Karpas-422 (cell line): ENCODE data around the gene CENPT. TPM values are rescaled to one million over a fixed set of nuclear protein-coding genes. Genes with fewer than 3 reads are reported as not detected.

Experiments used
- DNase-seq: peaks from one replicate; pipeline ENCODE4 v3.0.0-alpha.2; 2015
- H2AFZ ChIP-seq: fragments of 200-600 bp; sonication (generic); 2 replicates; pipeline ENCODE4 v1.6.1; 2014; ENCODE audit warnings: antibody characterized with exemption, low read length, mixed read lengths
- H3K27ac ChIP-seq: fragments of 200-600 bp; sonication (generic); 2 replicates; pipeline ENCODE4 v1.5.1; 2014; ENCODE audit warnings: mild to moderate bottlenecking, low read length, moderate library complexity
- H3K27me3 ChIP-seq: fragments of 200-600 bp; sonication (generic); 2 replicates; pipeline ENCODE4 v1.6.1; 2014; ENCODE audit warnings: low read length, mixed read lengths
- H3K36me3 ChIP-seq: fragments of 200-600 bp; sonication (generic); 2 replicates; pipeline ENCODE4 v1.6.1; 2014; ENCODE audit warnings: low read length, mixed read lengths; ENCODE audit not compliant: insufficient read depth
- H3K4me1 ChIP-seq: fragments of 200-600 bp; sonication (generic); 2 replicates; pipeline ENCODE4 v1.6.1; 2014; ENCODE audit warnings: mild to moderate bottlenecking, low read length, mixed read lengths
- H3K4me2 ChIP-seq: fragments of 200-600 bp; sonication (generic); 2 replicates; pipeline ENCODE4 v1.6.1; 2014; ENCODE audit warnings: low read length, low read depth, mild to moderate bottlenecking; ENCODE audit not compliant: poor library complexity, severe bottlenecking
- H3K4me3 ChIP-seq: fragments of 200-600 bp; sonication (generic); 2 replicates; pipeline ENCODE4 v1.5.1; 2014; ENCODE audit warnings: mild to moderate bottlenecking, antibody characterized with exemption, low read length, mixed read lengths
- H3K79me2 ChIP-seq: fragments of 200-600 bp; sonication (generic); 2 replicates; pipeline ENCODE4 v1.6.1; 2014; ENCODE audit warnings: mild to moderate bottlenecking, low read length, mixed read lengths
- H3K9ac ChIP-seq: fragments of 200-600 bp; sonication (generic); 2 replicates; pipeline ENCODE4 v1.6.0; 2014; ENCODE audit warnings: low read length
- H3K9me2 ChIP-seq: fragments of 200-600 bp; sonication (generic), shearing (Covaris generic); replicated peaks from 2 replicates; pipeline ENCODE4 v1.6.0; 2014; ENCODE audit warnings: mild to moderate bottlenecking, low read length, moderate library complexity; ENCODE audit not compliant: insufficient read depth
- H3K9me3 ChIP-seq: fragments of 300-700, 200-600 bp; sonication (generic); 2 replicates; pipeline ENCODE4 v1.6.1; 2014; ENCODE audit warnings: low read length, mixed read lengths
- H4K20me1 ChIP-seq: fragments of 200-600 bp; sonication (generic); 2 replicates; pipeline ENCODE4 v1.6.1; 2014; ENCODE audit warnings: mild to moderate bottlenecking, antibody characterized with exemption, low read length, low read depth; ENCODE audit not compliant: insufficient read depth
- total RNA-seq: library from RNA; depleted of rRNA; stranded (reverse); fragments of >200 nt; shearing (Covaris generic); gene quantifications from 2 replicates; pipeline ENCODE4 v1.2.3, GENCODE V29; 2014; ENCODE audit warnings: low replicate concordance

Gene CENPT
- total RNA-seq, 1 experiment from 2014 or later, result 22.0 TPM

DNA sequence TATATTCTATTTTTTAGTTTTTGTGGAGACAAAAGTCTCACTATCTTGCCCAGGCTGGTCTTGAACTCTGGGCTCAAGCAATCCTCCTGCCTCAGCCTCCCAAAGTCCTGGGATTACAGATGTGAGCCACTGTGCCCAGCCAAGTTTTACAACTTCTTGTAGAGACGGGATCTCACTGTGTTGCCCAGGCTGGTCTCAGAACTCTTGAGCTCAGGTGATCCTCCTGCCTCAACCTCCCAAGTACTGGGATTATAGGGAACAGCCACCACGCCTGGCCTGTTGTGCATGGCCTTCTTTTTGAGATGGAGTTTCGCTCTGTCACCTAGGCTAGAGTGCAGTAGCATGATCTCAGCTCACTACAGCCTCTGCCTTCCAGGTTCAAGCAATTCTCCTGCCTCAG is 6.2 kb upstream of the CENPT start:
- no peak overlapping the region for H3K27ac ChIP-seq
- H3K4me1 ChIP-seq, result no peaks in the 10 kb centered on the region
- H3K36me3 ChIP-seq, result peaks cover 5% of the 10 kb centered on the region; the same call in 1 of the 2 replicates
- no peak overlapping the region for H2AFZ ChIP-seq
- H3K27me3 ChIP-seq, result no peaks in the 10 kb centered on the region
- H3K4me3 ChIP-seq, result no peak overlapping the region
- no peak for DNase-seq
- H4K20me1 ChIP-seq, result peaks cover 25% of the 10 kb centered on the region; the same call in 1 of the 2 replicates
- peaks cover 96% of the 10 kb centered on the region for H3K79me2 ChIP-seq
- H3K4me2 ChIP-seq, result no peak overlapping the region
- no peaks in the 10 kb centered on the region for H3K9me3 ChIP-seq
- no peaks in the 10 kb centered on the region for H3K9me2 ChIP-seq
- H3K9ac ChIP-seq, result no peak overlapping the region

DNA sequence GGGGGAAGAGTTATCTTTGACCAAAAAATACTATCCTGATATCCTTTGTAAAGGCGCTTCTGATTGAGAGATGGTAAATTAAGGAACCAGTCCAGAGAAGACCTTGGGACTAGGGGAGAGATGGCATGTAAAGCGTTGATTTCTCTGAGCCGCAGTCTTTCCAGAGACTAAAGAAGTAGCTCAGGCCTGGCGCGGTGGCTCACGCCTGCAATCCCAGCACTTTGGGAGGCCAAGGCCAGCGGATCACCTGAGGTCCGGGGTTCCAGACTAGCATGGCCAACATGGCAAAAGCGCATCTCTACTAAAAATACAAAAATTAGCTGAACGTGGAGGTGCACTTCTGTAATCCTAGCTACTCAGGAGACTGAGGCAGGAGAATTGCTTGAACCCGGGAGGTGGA is 625 bp upstream of the CENPT start:
- peak; percentile 12 for DNase-seq
- Histone ChIP-seq H3K9me3 (no peaks in the 10 kb centered on the region), H3K27me3 (no peaks in the 10 kb centered on the region), H3K27ac (peak overlapping the region; percentile 86; the same call in 1 of the 2 replicates), H3K4me3 (peak overlapping the region; percentile 100), H4K20me1 (peaks cover 19% of the 10 kb centered on the region; the same call in 1 of the 2 replicates), H3K9ac (peak overlapping the region; percentile 98), H3K79me2 (peaks cover 89% of the 10 kb centered on the region), H3K4me1 (peaks cover 38% of the 10 kb centered on the region), H2AFZ (no peak overlapping the region), H3K4me2 (peak overlapping the region; percentile 92), H3K36me3 (peaks cover 8% of the 10 kb centered on the region; the same call in 1 of the 2 replicates), H3K9me2 (no peaks in the 10 kb centered on the region)

DNA sequence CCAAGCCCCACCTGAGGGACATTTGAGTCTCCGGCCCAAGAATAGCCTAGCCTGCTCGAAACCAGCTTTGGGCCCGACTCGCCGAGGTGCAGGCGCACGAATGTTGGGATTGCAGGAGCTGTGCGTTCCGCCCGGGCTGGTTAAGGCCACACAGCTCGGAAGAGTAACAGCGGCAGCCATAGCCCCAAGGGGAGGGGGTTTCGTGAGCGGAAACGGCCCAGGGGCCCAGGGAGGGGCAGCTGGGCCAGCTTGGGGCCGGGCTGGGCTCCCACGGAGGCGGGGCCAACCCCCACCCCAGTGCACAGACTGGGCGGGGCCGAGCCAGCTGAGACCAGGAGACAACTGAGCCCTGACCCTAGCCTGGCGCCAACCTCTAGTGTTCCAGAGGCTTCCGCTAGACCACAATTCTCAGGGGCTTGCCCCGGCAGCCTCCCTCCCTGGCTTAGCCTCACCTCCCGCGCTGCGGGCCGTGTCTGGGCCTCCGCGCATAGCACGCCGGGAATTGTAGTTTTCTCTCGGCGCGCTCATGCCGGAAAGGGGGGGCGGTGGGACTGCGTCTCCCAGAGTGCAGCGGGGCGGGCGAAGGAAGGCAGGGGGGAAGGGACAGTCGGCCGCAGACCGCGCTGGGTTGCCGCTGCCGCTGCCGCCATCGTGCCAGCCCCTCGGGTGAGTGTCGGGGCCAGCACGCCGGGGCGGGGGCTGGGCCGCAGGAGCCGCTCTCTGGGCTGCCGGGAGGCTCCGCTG is 1.0 kb downstream of the CENPT start, which contains the start of gene NUTF2:
Gene NUTF2, plus strand, starts transcription at position 614 of the 744 bp plus-strand sequence. CDS start 18,198 bp downstream, outside the sequence.
- peaks cover 8% of the 10 kb centered on the region; the same call in 1 of the 2 replicates for H3K36me3 ChIP-seq
- H3K27ac ChIP-seq, result peak within 1 kb of the TSS; percentile 86
- H4K20me1 ChIP-seq, result peaks cover 21% of the 10 kb centered on the region; the same call in 1 of the 2 replicates
- H3K79me2 ChIP-seq, result peaks cover 81% of the 10 kb centered on the region
- H3K9ac ChIP-seq, result peak within 1 kb of the TSS; percentile 98
- peaks cover 40% of the 10 kb centered on the region for H3K4me1 ChIP-seq
- H3K27me3 ChIP-seq, result no peaks in the 10 kb centered on the region
- peak; percentile 99 for DNase-seq
- H2AFZ ChIP-seq, result peak within 1 kb of the TSS; percentile 26; the same call in 1 of the 2 replicates
- H3K4me3 ChIP-seq, result peak within 1 kb of the TSS; percentile 100
- H3K9me2 ChIP-seq, result no peaks in the 10 kb centered on the region
- peak within 1 kb of the TSS; percentile 92 for H3K4me2 ChIP-seq
- no peaks in the 10 kb centered on the region for H3K9me3 ChIP-seq

DNA sequence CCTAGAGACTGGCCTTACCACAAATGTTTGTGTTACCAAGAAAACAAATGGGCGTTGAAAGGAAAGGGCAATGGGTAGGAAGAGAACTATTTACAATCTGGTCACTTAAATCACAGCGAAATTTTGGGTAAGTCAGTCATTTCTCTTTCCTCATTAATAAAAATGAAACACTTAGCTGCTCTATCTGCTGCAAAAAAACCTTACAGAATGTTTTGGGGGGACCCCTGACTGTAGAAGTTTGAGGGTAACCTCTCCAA is 1.5 kb downstream of the CENPT start:
- H3K9me2 ChIP-seq, result no peaks in the 10 kb centered on the region
- no peak for DNase-seq
- no peaks in the 10 kb centered on the region for H3K9me3 ChIP-seq
- H3K4me3 ChIP-seq, result peak overlapping the region; percentile 100
- peaks cover 77% of the 10 kb centered on the region for H3K79me2 ChIP-seq
- H3K36me3 ChIP-seq, result peaks cover 8% of the 10 kb centered on the region; the same call in 1 of the 2 replicates
- peaks cover 44% of the 10 kb centered on the region for H3K4me1 ChIP-seq
- peak overlapping the region; percentile 86 for H3K27ac ChIP-seq
- H2AFZ ChIP-seq, result peak overlapping the region; percentile 26; the same call in 1 of the 2 replicates
- peaks cover 21% of the 10 kb centered on the region; the same call in 1 of the 2 replicates for H4K20me1 ChIP-seq
- H3K27me3 ChIP-seq, result no peaks in the 10 kb centered on the region
- H3K9ac ChIP-seq, result peak overlapping the region; percentile 98
- H3K4me2 ChIP-seq, result peak overlapping the region; percentile 92

DNA sequence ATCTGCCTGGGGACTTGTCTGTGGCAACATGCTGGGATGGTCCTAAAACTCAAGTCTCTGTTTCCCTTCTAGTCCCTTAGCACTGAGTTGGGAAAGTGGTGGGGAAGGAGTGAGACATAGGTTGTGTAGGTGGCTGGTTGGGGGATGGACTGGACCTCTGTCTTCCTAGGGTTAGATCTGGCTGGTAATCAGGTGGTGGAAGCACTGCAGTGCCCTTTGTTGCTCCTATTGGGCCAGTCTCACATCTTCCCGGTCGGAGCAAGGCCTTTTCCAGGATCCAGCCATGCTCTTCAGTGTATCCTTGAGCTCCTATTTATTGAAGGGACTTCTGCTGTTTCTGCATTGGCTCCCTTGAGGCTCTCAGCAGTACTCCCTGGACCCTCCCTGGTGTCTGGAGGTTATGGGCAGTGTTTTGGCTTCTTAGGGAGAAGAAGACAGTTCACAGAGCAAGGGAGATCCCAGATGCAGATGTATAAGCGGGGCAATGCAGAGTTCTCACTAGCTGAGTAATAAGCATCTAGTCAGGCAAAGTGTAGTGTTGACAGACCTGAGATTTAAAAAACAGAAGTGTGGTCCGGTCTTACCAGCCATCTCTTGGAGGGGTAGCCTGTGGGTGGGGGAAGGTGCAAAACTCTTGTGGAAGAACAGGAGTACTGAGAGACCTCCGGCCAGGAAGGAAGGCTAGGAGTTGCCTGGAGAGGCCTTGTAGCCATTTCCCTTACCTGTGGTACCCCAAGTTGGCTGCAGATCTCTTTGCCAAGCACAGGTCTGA is 2.0 kb downstream of the CENPT start:
- Histone ChIP-seq H2AFZ (no peak overlapping the region), H3K36me3 (peaks cover 8% of the 10 kb centered on the region; the same call in 1 of the 2 replicates), H3K27me3 (no peaks in the 10 kb centered on the region), H3K79me2 (peaks cover 72% of the 10 kb centered on the region), H3K4me1 (peaks cover 44% of the 10 kb centered on the region), H3K27ac (peak overlapping the region; percentile 86), H3K9me2 (no peaks in the 10 kb centered on the region), H4K20me1 (peaks cover 21% of the 10 kb centered on the region; the same call in 1 of the 2 replicates), H3K9ac (peak overlapping the region; percentile 98), H3K4me3 (peak overlapping the region; percentile 100), H3K9me3 (no peaks in the 10 kb centered on the region), H3K4me2 (peak overlapping the region; percentile 92)
- peak; percentile 49 for DNase-seq

DNA sequence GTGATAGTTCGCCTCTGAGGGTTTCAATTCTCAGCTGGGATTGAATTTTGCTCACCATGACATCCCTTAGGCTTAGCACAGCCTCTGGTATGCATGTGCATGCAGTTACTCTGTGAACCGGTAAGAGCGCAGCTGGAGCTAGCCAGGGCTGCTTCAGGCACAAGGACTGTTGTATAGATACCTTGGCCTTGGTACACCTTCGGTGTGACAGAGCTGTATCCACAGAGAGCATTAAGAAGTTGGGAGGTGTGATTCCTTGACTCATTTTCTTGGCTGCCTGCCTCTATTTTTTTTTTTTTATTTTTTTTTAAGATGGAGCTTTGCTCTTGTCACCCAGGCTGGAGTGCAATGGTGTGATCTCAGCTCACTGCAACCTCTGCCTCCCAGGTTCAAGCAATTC is 3.0 kb downstream of the CENPT start:
- Histone ChIP-seq H3K27me3 (no peaks in the 10 kb centered on the region), H4K20me1 (peaks cover 21% of the 10 kb centered on the region; the same call in 1 of the 2 replicates), H3K9me3 (no peaks in the 10 kb centered on the region), H2AFZ (no peak overlapping the region), H3K4me1 (peaks cover 44% of the 10 kb centered on the region), H3K4me2 (peak overlapping the region; percentile 92), H3K4me3 (peak overlapping the region; percentile 100), H3K9me2 (no peaks in the 10 kb centered on the region), H3K27ac (peak overlapping the region; percentile 79), H3K36me3 (peaks cover 8% of the 10 kb centered on the region; the same call in 1 of the 2 replicates), H3K79me2 (peaks cover 63% of the 10 kb centered on the region), H3K9ac (peak overlapping the region; percentile 98)
- DNase-seq, result peak; percentile 42

DNA sequence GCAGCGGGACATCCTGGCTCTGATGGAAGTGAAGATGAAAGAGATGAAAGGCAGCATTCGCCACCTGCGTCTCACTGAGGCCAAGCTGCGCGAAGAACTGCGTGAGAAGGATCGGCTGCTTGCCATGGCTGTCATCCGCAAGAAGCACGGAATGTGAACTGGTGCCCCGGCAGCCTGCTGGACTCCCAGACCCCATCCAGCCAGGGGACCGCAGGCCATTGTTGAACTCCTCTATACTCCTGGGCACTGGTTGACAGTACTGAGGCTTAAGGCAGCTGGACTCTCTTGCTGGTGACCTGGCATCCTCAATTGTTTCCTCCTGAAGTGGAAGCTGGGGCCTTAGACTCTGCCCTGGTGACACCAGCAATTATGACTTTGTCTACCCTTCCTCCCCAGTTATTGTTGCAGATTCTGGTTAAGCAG is 4.1 kb downstream of the CENPT start:
- peak overlapping the region; percentile 100 for H3K4me3 ChIP-seq
- no peaks in the 10 kb centered on the region for H3K9me2 ChIP-seq
- DNase-seq, result no peak
- 0 out of 2 replicates have a peak, but pooled peaks cover 3% of the 10 kb centered on the region for H3K36me3 ChIP-seq
- H3K27ac ChIP-seq, result peak overlapping the region; percentile 79
- no peak overlapping the region for H2AFZ ChIP-seq
- H3K79me2 ChIP-seq, result peaks cover 52% of the 10 kb centered on the region
- peaks cover 44% of the 10 kb centered on the region for H3K4me1 ChIP-seq
- peak overlapping the region; percentile 98 for H3K9ac ChIP-seq
- no peaks in the 10 kb centered on the region for H3K27me3 ChIP-seq
- peak overlapping the region; percentile 92 for H3K4me2 ChIP-seq
- peaks cover 21% of the 10 kb centered on the region; the same call in 1 of the 2 replicates for H4K20me1 ChIP-seq
- no peaks in the 10 kb centered on the region for H3K9me3 ChIP-seq
